Mesenchymal stem cell (in vitro differentiated cells and primary cell): ENCODE results near the gene KLK13.

Experiments used
- DNase-seq: peaks from one replicate; pipeline ENCODE4 v3.0.0-alpha.2; 2013
- H2AFZ ChIP-seq: one replicate; pipeline ENCODE4 v1.6.1; 2013; ENCODE audit warnings: low read depth, mild to moderate bottlenecking, control low read depth, inconsistent platforms, low read length, moderate library complexity
- H2AK5ac ChIP-seq: 2 replicates; pipeline ENCODE4 v1.6.1; 2013; ENCODE audit warnings: low read length, moderate library complexity, mild to moderate bottlenecking, inconsistent platforms; ENCODE audit not compliant: severe bottlenecking
- H2BK120ac ChIP-seq: one replicate; pipeline ENCODE4 v1.6.1; 2013; ENCODE audit warnings: low read depth, mild to moderate bottlenecking, inconsistent platforms, low read length, moderate library complexity
- H2BK12ac ChIP-seq, 2 experiments: one replicate each; pipeline ENCODE4 v1.6.1; 2013; ENCODE audit warnings: inconsistent platforms in 2 of 2, low read length in 2 of 2, mild to moderate bottlenecking in 2 of 2, moderate library complexity in 2 of 2, control low read depth in 1 of 2
- H2BK15ac ChIP-seq: one replicate; pipeline ENCODE4 v1.6.1; 2013; ENCODE audit warnings: mild to moderate bottlenecking, low read depth, inconsistent platforms; ENCODE audit not compliant: poor library complexity, severe bottlenecking
- H2BK5ac ChIP-seq: 2 replicates; pipeline ENCODE4 v1.6.1; 2013; ENCODE audit warnings: low read depth, mild to moderate bottlenecking, low read length, control low read depth, inconsistent platforms; ENCODE audit not compliant: poor library complexity, severe bottlenecking
- H3K14ac ChIP-seq, 2 experiments: one replicate each; pipeline ENCODE4 v1.6.1; 2013; ENCODE audit warnings: inconsistent platforms in 2 of 2, low read length in 2 of 2, control low read depth in 1 of 2, mild to moderate bottlenecking in 1 of 2, moderate library complexity in 1 of 2
- H3K18ac ChIP-seq, 2 experiments: one replicate each; pipeline ENCODE4 v1.6.1; 2013; ENCODE audit warnings: inconsistent platforms in 2 of 2, low read length in 2 of 2, control low read depth in 1 of 2, low read depth in 1 of 2, mild to moderate bottlenecking in 1 of 2
- H3K23ac ChIP-seq, 2 experiments: one replicate each; pipeline ENCODE4 v1.6.1; 2013; ENCODE audit warnings: inconsistent platforms in 2 of 2, low read length in 2 of 2, mild to moderate bottlenecking in 2 of 2, moderate library complexity in 2 of 2, control low read depth in 1 of 2
- H3K27ac ChIP-seq: 2 replicates; pipeline ENCODE4 v1.5.1; 2013; ENCODE audit warnings: mild to moderate bottlenecking, moderate library complexity, low read length, control low read depth, inconsistent platforms; ENCODE audit not compliant: poor library complexity, severe bottlenecking
- H3K27me3 ChIP-seq, 2 experiments: 2 replicates each; pipeline versions ENCODE4 v1.6.1 to v1.7.0; 2013; ENCODE audit warnings: low read length in 2 of 2, mild to moderate bottlenecking in 2 of 2, moderate library complexity in 2 of 2, control low read depth in 1 of 2, inconsistent platforms in 1 of 2; ENCODE audit not compliant: control insufficient read depth in 1 of 2, insufficient read depth in 1 of 2
- H3K36me3 ChIP-seq, 2 experiments: 2 replicates each; pipeline versions ENCODE4 v1.6.1 to v1.7.0; 2013; ENCODE audit warnings: low read length in 2 of 2, control low read depth in 1 of 2, inconsistent platforms in 1 of 2, low read depth in 1 of 2, mild to moderate bottlenecking in 1 of 2; ENCODE audit not compliant: insufficient read depth in 2 of 2, control insufficient read depth in 1 of 2
- H3K4ac ChIP-seq, 2 experiments: one replicate each; pipeline ENCODE4 v1.6.1; 2013; ENCODE audit warnings: inconsistent platforms in 2 of 2, low read length in 2 of 2, mild to moderate bottlenecking in 2 of 2, moderate library complexity in 2 of 2, control low read depth in 1 of 2, low read depth in 1 of 2
- H3K4me1 ChIP-seq: 2 replicates; pipeline ENCODE4 v1.6.1; 2013; ENCODE audit warnings: low read depth, low read length, control low read depth; ENCODE audit not compliant: control insufficient read depth, insufficient read depth
- H3K4me2 ChIP-seq: 2 replicates; pipeline ENCODE4 v1.6.1; 2013; ENCODE audit warnings: low read length, mild to moderate bottlenecking, inconsistent platforms; ENCODE audit not compliant: poor library complexity, severe bottlenecking
- H3K4me3 ChIP-seq, 2 experiments: 2 replicates each; pipeline versions ENCODE4 v1.5.1 to v1.7.0; 2013; ENCODE audit warnings: low read length in 2 of 2, mild to moderate bottlenecking in 2 of 2, control low read depth in 1 of 2, low read depth in 1 of 2; ENCODE audit not compliant: insufficient read depth in 1 of 2
- H3K79me1 ChIP-seq: replicated peaks from 2 replicates; pipeline ENCODE4 v1.6.1; 2013; ENCODE audit warnings: mild to moderate bottlenecking, control low read depth, low read length, inconsistent platforms; ENCODE audit not compliant: poor library complexity, severe bottlenecking
- H3K9ac ChIP-seq: 2 replicates; pipeline ENCODE4 v1.7.0; 2013; ENCODE audit warnings: mild to moderate bottlenecking, low read length, moderate library complexity
- H3K9me3 ChIP-seq: 2 replicates; pipeline ENCODE4 v1.7.0; 2013; ENCODE audit warnings: mild to moderate bottlenecking, low read length; ENCODE audit not compliant: control insufficient read depth
- H4K8ac ChIP-seq: one replicate; pipeline ENCODE4 v1.6.1; 2013; ENCODE audit warnings: inconsistent platforms, mild to moderate bottlenecking, low read length, moderate library complexity
- H4K91ac ChIP-seq: one replicate; pipeline ENCODE4 v1.6.1; 2013; ENCODE audit warnings: mild to moderate bottlenecking, low read length, inconsistent platforms
- WGBS: methylation state at CpG from one replicate; pipeline ENCODE4 v1.1.7; 2013; ENCODE audit warnings: mixed read lengths; 5-methylcytosine and 5-hydroxymethylcytosine counted together

KLK13 gene

DNA sequence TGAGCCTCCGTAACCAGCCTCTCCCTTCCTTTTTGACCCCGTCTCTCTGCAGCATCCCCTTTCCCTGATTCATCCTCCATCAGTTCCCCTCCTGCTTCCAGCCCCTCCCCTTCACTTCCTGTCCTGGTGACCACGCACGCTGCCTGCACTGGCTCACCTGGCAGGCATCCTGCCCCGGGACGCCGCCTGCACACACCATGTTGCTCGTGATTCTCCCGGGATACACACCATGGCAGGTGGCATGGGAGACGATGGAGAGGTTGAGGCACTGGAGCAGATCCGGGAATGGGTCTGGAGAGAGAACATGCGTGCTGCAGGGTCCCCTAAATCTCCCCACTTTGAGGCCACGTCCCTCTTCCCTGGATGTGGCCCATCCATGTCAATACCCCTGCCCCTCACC lies 34.3 kb downstream of the KLK13 start:
- Histone ChIP-seq H3K23ac (no peak overlapping the region), H3K4me2 (no peak overlapping the region), H4K8ac (no peak overlapping the region), H4K91ac (no peak overlapping the region), H2BK5ac (no peak overlapping the region), H3K9ac (no peak overlapping the region), H2BK120ac (no peak overlapping the region), H3K4me1 (no peaks in the 10 kb centered on the region), H2AFZ (no peak overlapping the region), H3K14ac (no peak overlapping the region), H2BK12ac (no peak overlapping the region), H3K79me1 (no peaks in the 10 kb centered on the region), H3K36me3 (no peaks in the 10 kb centered on the region), H2AK5ac (no peak overlapping the region), H3K4me3 (no peak overlapping the region), H3K27ac (no peak overlapping the region), H2BK15ac (no peak overlapping the region), H3K4ac (no peak overlapping the region), H3K9me3 (no peaks in the 10 kb centered on the region), H3K27me3 (peaks cover 0 to 42% of the 10 kb centered on the region in 2 experiments), H3K18ac (no peak overlapping the region)
- DNase-seq: no peak
- WGBS: 72% methylated on average over 13 of the region's 13 CpGs

DNA sequence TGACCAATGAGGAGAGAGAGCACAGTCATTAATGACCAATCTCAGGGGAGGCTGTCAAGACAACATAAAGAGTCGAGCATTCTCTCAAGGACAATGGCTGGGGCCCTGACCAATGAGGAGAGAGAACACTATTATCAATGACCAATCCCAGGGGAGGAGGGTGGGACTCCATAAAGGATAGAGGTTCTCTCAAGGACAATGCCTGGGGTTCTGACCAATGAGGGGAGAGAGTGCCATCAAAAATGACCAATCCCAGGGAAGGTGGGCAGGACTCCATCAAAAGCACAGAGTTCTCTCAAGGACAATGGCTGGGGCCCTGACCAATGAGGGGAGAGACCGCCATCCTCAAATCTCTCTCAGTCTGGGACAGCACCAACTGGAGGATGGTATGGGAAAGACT lies 35.2 kb downstream of the KLK13 start:
- H4K91ac ChIP-seq: no peak overlapping the region
- no peak overlapping the region for H3K18ac ChIP-seq
- no peaks in the 10 kb centered on the region for H3K9me3 ChIP-seq
- no peak overlapping the region for H3K23ac ChIP-seq
- no peak overlapping the region for H2BK15ac ChIP-seq
- no peak overlapping the region for H2BK5ac ChIP-seq
- peaks cover 0 to 45% of the 10 kb centered on the region in 2 experiments for H3K27me3 ChIP-seq
- no peaks in the 10 kb centered on the region for H3K36me3 ChIP-seq
- DNase-seq: no peak
- no peak overlapping the region for H3K4ac ChIP-seq
- no peak overlapping the region for H3K4me3 ChIP-seq
- no peak overlapping the region for H3K27ac ChIP-seq
- WGBS: 74% methylated on average over 2 of the region's 2 CpGs
- no peak overlapping the region for H3K14ac ChIP-seq
- no peak overlapping the region for H4K8ac ChIP-seq
- H2AFZ ChIP-seq: no peak overlapping the region
- H2BK120ac ChIP-seq: no peak overlapping the region
- H3K4me2 ChIP-seq: no peak overlapping the region
- no peaks in the 10 kb centered on the region for H3K4me1 ChIP-seq
- H2BK12ac ChIP-seq: no peak overlapping the region
- H3K9ac ChIP-seq: no peak overlapping the region
- no peaks in the 10 kb centered on the region for H3K79me1 ChIP-seq
- no peak overlapping the region for H2AK5ac ChIP-seq

DNA sequence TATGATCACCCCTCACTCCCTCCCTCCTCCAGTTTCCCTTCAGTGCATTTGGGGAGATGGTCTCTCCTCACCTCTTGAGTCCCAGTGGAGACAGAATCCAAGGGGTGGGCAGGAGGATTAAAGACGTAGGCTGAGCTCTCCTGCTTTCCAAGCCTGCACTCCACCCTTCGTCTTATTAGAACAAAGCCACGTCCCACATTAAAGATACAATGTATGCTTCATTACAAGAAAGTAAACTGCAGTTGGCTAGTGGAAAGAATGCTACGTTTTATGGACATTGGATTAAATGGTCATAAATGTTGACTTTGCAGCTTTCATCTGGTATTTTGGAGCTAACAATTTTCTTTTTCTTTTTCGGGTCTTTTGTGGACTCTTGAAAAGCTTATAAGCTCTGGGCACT lies 37.0 kb downstream of the KLK13 start:
- DNase-seq: no peak
- no peak overlapping the region for H2AFZ ChIP-seq
- peaks cover 0 to 51% of the 10 kb centered on the region in 2 experiments for H3K27me3 ChIP-seq
- H3K4ac ChIP-seq: no peak overlapping the region
- H2AK5ac ChIP-seq: no peak overlapping the region
- no peak overlapping the region for H3K27ac ChIP-seq
- no peak overlapping the region for H3K23ac ChIP-seq
- H3K36me3 ChIP-seq: no peaks in the 10 kb centered on the region
- H3K14ac ChIP-seq: no peak overlapping the region
- no peak overlapping the region for H3K9ac ChIP-seq
- no peak overlapping the region for H2BK120ac ChIP-seq
- no peak overlapping the region for H2BK5ac ChIP-seq
- H3K79me1 ChIP-seq: no peaks in the 10 kb centered on the region
- 69% methylated on average over 2 of the region's 5 CpGs for WGBS
- H4K8ac ChIP-seq: no peak overlapping the region
- H3K9me3 ChIP-seq: no peaks in the 10 kb centered on the region
- no peak overlapping the region for H2BK12ac ChIP-seq
- no peak overlapping the region for H2BK15ac ChIP-seq
- no peak overlapping the region for H3K18ac ChIP-seq
- H4K91ac ChIP-seq: no peak overlapping the region
- H3K4me2 ChIP-seq: no peak overlapping the region
- no peak overlapping the region for H3K4me3 ChIP-seq
- H3K4me1 ChIP-seq: no peaks in the 10 kb centered on the region

DNA sequence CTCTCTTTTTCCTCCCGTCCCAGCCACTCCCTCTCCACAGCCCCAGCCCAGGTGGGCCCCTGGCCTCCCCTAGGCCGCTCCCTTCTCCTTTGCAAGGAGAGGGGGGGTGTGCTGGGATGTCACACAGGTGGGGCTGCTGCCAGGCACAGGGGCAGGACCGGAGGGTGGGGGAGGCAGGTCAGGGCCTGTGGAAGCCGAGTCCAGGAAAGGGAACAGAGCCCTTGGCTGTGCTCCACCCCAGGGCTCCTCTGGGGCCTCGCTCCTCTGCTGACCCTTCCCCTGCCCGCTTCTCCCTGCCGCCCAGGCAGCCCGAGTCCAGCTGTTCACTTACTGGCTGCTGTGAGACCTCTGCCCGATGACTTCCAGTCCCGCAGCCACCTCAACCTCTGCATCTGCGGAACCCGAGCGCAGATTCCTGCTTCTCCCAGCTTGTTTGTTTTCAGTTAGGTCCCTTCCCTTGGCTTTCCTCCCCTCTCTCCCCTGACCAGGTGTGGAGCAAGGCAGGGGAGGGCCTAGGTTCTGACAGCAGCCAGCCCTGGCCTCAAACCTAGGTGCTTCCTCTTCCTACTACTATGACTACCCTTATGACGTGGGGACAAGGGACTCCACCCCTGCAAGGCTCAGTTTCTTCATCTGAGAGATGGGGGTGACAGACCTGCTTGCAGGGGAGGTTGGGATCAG lies 37.6 kb downstream of the KLK13 start:
- Histone ChIP-seq H3K4me1 (no peaks in the 10 kb centered on the region), H3K4me2 (no peak overlapping the region), H2BK12ac (no peak overlapping the region), H2BK5ac (no peak overlapping the region), H3K79me1 (no peaks in the 10 kb centered on the region), H3K27me3 (peaks cover 0 to 57% of the 10 kb centered on the region in 2 experiments), H2AFZ (no peak overlapping the region), H2BK120ac (no peak overlapping the region), H4K91ac (no peak overlapping the region), H3K36me3 (no peaks in the 10 kb centered on the region), H2BK15ac (no peak overlapping the region), H4K8ac (no peak overlapping the region), H3K4ac (no peak overlapping the region), H3K18ac (no peak overlapping the region), H3K9ac (no peak overlapping the region), H3K14ac (no peak overlapping the region), H3K27ac (no peak overlapping the region), H3K23ac (no peak overlapping the region), H2AK5ac (no peak overlapping the region), H3K9me3 (no peaks in the 10 kb centered on the region), H3K4me3 (no peak overlapping the region)
- 77% methylated on average over 12 of the region's 14 CpGs for WGBS
- no peak for DNase-seq
